Pulmonary artery endothelial cell (primary cell): Measurements from ENCODE around the gene SOD1. TPM values are rescaled to one million over a fixed set of nuclear protein-coding genes. Genes with fewer than 3 reads are reported as not detected.
"Not testable (repeated sequence)": the region's sequence is repeated elsewhere in the genome, so short reads cannot be mapped to it uniquely, and the experiment has no call there.

ENCODE experiments used
- DNase-seq: peaks from one replicate; pipeline ENCODE4 v3.0.0-alpha.2; 2011; ENCODE audit warnings: low read depth, low spot score
- total RNA-seq: library from RNA; depleted of rRNA; stranded (reverse); fragments of >200 nt; gene quantifications from 2 replicates; pipeline ENCODE4 v1.2.3, GENCODE V29; 2014

The SOD1 gene
- total RNA-seq: 203 and 258 TPM in 2 replicates

DNA sequence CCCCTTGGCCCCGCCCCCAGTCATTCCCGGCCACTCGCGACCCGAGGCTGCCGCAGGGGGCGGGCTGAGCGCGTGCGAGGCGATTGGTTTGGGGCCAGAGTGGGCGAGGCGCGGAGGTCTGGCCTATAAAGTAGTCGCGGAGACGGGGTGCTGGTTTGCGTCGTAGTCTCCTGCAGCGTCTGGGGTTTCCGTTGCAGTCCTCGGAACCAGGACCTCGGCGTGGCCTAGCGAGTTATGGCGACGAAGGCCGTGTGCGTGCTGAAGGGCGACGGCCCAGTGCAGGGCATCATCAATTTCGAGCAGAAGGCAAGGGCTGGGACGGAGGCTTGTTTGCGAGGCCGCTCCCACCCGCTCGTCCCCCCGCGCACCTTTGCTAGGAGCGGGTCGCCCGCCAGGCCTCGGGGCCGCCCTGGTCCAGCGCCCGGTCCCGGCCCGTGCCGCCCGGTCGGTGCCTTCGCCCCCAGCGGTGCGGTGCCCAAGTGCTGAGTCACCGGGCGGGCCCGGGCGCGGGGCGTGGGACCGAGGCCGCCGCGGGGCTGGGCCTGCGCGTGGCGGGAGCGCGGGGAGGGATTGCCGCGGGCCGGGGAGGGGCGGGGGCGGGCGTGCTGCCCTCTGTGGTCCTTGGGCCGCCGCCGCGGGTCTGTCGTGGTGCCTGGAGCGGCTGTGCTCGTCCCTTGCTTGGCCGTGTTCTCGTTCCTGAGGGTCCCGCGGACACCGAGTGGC lies at the start of gene SOD1:
Gene SOD1, plus strand, starts transcription at position 158 of the 723 bp plus-strand sequence. Its CDS starts 77 bp downstream, at position 235.
- DNase-seq: peak; percentile 66

DNA sequence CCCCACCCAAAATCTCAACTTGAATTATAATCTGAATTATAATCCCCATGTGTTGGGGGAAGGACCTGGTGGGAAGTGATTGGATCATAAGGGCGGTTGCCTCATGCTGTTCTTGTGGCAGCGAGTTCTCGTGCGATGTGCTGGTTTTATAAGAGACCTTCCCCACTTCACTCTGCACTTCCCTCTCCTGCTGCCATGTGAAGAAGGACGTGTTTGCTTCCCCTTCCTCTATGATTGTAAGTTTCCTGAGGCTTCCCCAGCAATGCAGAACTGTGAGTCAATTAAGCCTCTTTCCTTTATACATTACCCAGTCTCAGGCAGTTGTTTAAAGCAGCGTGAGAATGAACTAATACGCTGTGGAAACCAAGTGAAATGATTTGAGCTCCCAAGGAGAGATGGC lies 48.0 kb upstream of the SOD1 start:
- no peak for DNase-seq

DNA sequence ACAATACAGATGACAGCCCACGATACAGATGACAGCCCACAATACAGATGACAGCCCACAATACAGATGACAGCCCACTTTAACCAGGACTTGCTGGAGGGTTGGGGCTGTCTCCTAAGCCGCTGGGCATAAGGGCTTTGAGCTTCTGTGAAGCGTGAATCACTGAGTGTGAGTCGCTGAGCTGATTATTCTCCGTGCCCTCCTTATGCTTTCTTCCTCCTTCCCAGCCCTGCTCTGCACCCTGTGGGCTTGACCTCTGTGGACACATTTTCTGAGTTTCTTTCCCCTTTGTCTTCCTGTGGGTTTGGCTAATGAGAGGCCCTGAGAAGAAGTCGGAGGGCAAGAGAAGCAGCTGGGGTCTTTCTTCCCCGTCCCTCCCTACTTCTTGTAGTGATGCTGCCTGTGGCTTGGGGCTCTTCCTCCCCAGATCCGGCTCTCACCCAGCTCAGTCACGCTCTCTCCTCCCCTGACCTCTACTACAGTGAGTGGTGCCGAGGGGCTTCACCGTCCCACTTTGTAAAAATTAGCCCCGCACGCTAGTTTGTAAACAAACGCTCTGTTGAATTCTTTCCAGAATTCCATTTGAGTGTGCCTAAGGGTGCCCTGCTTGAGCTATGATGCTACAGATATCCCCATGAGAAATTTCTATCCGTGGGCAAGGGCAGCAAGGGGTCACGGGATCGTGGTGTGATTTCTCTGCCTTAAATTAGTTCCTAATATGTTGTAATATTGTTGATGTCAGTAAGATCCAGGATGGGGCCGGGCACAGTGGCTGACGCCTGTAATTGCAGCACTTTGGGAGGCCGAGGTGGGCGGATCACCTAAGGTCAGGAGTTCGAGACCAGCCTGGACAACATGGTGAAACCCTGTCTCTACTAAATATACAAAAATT lies 46.4 kb upstream of the SOD1 start:
- no peak for DNase-seq

DNA sequence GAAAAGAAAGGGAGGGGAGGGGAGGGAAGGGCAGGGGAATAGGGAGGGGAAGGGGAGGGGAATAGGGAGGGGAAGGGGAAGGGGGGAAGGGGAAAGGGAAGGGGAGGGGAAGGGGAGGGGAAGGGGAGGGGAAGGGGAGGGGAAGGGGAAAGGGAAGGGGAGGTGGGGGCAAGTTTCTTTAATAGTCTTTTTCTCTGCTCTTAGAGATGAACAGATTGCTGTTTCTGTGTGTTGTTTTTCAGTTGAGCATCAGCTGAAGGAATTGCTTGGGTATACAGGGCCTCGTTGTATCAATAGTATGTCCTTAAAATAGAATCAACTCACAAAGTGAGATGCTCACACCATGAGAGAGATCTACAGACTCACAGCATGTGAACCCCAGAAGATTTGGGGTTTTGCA lies 44.8 kb upstream of the SOD1 start:
- no peak for DNase-seq

DNA sequence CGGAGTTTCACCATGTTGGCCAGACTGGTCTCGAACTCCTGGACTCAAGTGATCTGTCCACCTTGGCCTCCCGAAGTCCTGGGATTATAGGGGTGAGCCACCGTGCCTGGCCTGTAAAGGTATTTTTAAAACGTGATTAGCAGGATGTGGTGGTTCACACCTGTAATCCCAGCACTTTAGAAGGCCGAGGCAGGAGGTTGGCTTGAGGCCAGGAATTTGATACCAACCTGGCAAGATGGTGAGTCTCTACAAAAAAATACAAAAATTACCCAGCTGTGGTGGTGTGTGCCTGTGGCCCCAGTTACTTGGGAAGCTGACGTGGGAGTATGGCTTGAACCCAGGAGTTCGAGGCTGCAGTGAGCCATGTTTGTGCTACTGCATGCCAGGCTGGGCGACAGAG lies 43.3 kb upstream of the SOD1 start:
- DNase-seq: no peak

DNA sequence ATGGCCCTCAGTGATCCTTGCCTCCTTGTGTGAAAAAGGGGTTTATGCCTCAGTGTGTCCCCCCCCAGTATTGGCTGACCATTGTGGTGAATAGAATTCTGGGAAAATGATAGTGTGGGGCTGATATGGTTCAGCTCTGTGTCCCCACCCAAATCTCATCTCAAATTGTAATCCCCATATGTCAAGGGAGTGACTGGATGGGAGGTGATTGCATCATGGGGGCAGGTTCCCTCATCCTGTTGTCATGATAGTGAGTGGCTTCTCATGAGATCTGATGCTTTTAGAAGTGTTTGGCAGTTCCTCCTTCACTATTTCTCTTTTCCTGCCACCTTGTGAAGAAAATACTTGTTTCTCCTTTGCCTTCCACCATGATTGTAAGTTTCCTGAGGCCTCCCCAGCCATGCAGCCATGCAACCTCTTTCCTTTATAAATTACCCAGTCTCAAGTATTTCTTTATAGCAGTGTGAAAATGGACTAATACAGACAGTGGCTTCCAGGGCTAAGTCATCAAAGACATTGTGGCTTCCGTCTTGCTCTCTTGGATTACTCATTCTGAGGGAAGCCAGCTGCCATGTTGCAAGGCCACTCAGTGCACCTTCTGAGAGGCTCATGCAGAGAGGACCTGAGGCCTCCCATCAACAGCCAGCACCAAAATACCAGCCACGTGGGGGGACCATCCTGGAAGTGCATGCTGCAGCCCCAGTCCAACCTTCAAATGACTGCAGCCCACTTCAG lies 40.6 kb upstream of the SOD1 start:
- no peak for DNase-seq

DNA sequence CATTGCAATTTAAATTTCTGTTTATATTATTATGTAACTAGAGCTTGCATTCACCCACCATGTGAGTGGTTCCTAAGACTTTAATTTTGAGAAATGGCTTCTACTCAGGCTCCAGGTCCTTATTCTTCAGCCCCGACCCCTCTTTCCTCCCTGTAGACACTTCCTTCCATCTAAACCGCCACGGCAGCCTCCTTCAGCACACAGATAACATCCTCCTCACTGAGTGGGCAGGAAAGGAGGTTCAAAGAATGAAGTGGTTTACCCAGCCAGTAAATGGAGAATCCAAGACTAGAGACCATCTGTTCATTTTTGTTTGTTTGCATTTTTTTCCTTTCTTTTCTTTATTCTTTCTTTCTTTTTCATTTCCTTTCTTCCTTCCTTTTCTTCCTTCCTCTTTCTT lies 37.1 kb upstream of the SOD1 start:
- DNase-seq: no peak

DNA sequence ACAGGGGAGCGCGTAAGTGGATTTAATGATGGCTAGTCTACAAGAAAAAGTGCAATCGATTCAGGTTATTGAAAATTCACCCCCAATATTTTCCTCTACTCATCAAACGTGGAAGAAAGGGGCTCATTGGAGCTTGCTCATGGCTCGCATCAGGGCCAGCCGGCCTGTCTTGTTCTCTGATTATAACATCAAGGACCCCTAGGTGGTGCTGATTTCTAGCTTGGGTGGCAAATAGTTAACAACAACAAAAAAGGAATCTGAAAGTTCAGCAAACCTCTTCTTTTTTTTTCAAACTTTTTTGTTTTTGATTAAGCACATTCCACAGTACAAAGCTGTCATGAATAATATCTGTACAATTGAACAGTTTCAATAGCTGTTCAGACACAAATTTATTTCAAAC lies 35.8 kb upstream of the SOD1 start:
- DNase-seq: no peak

DNA sequence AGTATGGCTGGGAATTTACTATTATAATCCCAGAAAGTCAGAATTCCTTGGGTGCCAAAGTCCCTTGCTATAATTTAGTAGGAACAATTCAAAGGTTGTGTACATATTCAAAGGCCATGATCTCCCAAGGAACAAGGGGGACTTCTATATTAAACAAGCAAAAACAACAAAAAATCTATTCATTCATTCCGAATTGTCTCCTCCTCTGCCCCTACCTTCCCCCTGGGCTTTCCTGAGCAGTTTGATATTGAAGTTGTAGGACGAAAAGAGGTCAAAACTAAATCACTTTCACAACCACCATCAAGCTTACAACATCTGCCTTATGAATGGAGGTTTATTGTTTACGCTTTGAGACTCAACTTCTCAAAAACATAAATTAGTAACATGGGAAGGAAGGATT lies 35.3 kb upstream of the SOD1 start:
- no peak for DNase-seq

DNA sequence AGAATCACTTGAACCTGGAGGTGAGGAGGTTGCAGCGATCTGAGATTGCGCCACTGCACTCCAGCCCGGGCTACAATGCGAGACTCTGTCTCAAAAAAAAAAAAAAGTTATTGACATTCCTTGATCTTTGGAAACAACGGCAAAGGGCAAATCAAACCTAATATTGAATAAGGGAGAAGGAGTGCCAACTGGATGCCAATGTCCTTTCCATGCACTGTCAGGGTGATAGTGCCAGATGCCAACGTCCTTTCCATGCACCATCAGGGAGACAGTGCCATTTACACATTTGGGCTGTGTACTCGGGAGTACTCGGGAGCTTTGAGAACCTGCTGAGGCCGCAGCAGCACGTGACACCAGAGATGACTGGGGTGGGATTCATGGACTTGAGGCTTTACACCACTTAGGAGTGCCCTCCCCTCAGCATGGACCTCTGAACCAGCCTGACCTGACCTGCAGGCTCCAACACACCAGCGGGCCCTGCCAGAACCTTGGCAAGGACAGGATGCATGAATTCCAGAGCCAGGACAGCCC lies 34.5 kb upstream of the SOD1 start:
- no peak for DNase-seq

DNA sequence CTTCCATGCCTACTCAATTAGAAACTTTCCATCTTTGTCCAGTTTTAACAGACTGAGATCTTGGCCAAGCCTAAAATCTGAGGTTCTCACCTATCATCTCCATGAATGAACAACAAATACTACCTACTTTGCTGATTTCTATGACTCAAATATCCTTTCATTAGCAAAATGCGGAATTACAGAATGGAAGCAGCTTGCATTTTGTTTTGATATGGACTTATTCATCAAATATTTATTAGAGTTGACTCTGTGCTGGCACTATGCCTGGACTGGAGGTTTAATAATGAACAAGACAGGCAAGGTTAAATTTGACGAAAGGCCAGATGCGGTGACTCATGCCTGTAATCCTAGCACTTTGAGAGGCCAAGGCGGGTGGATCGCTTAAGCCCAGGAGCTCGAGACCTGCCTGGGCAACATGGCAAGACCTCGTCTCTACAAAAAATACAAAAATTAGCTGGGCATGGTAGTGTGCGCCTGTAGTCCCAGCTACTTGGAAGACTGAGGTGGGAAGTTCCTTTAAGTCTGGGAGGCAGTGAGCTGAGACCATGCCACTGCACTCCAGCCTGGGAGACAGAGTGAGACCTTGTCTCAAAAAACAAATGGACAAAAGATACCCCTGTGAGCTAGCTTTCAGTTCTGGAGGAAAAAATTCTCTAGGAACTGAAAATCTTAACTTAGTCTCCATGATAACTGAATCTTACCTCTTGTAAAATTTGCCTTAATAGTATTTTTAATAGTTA lies 29.4 kb upstream of the SOD1 start:
- DNase-seq: peak; percentile 91

DNA sequence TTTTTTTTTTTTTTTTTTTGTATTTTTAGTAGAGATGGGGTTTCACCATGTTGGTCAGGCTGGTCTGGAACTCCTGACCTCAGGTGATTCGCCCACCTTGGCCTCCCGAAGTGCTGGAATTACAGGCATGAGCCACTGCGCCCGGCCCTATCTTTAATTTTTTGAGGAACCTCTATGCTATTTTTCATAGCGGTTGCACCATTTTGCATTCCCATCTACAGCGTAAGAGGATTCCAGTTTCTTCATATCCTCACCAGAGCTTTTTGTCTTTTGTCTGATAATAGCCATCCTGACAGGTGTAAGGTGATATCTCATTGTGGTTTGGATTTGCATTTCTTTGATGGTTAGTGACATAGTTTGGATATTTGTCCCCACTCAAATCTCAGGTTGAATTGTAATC lies 27.6 kb upstream of the SOD1 start:
- DNase-seq: not testable (repeated sequence)

DNA sequence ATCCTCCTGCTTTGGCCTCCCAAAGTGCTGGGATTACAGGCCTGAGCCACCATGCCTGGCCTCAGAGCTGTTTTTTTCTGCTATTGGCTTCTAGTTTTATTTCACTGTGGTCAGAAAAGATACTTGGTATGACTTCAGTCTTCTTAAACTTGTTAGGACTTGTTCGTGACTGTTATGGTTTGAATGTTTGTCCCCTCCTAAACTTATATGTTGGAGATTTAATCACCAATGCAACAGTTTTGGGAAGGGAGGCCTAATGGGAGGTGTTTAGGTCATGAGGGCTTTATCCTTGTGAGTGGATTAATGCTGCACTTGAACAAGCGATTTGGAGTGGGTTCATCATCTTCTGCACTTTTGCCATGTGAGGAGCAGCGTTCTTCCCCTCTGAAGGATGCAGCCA lies 24.5 kb upstream of the SOD1 start:
- no peak for DNase-seq

DNA sequence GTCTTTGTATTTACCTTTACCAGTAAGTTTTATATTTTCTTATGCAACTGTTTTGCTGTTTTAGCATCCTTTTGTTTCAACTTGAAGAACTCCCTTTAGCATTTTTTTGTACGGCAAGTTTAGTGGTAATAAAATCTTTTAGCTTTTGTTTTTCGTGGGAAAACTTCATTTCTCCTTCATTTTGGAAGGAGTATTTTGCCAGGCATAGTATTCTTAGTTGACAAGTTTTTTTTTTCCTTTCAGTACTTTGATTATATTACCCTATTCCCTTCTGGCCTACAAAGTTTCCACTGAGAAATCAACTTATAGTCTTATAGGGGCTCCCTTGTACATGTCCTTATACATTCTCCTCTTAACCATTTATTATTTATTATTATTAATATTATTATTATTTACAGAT lies 22.6 kb upstream of the SOD1 start:
- DNase-seq: no peak

DNA sequence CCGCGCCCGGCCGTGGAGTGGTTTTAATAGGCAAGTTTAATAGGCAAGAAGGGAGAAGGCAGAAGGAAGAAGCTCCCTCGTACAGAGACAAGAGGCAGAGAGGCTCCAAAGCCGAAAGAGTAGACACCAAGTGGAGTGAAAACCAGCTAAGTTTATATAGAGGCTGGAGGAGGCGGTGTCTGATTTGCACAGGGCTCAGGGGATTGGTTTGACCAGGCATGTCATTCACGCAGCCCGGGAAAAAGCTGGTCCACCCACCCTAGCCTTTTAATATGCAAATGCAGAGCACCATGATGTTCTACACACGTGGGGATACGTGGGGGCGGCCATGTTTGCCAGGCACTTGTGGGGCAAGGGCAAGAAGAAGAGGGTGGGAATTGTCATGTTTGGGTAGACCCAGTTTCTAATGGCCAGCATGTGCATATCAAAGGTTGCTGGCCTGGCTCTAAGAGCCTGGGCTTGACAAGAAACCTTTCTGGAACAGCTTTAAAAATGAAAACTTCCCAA lies 18.0 kb upstream of the SOD1 start:
- no peak for DNase-seq

DNA sequence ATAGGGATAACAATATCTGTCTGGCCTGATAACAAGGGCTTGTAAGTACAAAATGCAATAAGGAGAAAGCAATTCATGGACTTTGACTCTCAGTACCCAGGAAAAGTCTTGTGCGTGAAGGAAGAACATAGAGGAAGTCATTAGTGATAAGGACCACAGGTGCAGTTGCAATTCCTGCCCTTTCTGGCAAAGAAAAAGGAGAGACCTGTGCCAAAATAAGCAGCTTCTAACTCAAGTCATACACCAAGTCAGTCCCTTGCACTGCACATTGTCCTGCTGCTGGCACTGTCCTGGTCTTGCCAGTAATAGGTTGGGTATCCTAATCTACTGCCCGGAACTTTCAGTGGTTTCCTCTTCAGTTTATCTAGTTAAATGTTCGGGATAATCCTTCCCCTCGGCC lies 14.8 kb upstream of the SOD1 start:
- DNase-seq: peak; percentile 26

DNA sequence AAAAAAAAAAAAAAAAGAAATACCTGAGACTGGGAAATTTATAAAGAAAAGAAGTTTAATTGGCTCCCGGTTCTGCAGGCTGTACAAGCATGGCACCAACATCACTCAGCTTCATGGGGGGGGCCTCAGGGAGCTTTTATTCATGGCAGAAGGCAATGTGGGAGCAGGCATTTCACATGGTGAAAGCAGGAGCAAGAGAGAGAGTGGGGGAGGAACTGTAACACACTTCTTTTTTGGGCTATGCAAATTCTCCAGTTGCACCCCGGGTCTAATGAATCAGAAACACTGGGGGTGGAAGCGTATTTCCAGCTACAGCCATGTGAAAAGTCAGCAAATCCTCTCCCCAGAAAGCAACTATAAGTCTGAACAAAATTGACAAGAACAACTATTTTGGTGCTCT lies 11.8 kb upstream of the SOD1 start:
- DNase-seq: no peak

DNA sequence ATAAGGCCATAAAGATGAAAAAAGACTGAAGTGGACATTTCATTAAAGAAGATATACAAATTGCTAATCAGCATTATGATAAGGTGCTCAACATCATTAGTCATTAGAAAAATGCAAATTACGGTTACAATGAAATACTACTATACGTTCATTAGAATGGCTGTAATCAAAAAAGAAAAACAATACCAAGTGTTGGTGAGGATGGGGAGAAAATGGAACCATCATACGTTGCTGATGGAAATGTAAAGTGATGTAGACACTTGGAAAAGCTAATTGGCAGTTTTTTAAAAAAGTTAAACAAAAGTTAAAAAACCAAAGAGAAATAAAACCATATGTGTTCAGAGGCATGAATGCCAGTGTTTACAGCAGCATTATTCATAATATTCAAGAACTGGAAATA lies 8.6 kb upstream of the SOD1 start:
- no peak for DNase-seq

DNA sequence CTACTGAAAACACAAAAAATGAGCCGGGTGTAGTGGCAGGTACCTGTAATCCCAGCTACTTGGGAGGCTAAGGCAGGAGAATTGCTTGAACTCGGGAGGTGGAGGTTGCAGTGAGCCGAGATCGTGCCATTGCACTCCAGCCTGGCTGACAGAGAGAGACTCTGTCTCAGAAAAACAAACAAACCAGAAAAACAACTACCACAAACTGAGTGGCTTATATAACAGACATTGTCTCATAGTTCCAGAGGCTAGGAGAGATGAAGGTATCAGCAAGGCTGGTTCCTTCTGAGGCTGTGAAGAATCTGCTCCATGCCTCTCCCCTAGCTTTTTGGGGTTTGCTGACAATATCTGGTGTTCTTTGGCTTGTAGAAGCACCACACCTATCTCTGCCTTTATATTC lies 8.0 kb upstream of the SOD1 start:
- not testable (repeated sequence) for DNase-seq

DNA sequence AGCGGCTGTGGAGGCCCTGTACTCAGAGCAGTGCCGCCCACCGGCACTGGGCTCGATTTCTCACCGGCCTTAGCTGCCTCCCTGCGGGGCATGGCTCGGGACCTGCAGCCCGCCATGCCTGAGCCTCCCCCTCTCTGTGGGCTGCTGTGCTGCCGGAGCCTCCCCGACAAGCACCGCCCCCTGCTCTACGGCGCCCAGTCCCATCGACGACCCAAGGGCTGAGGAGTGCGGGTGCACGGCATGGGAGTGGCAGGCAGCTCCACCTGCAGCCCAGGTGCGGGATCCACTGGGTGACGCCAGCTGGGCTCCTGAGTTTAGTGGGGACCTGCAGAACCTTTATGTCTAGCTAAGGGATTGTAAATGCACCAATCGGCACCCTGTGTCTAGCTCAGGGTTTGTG lies 5.2 kb upstream of the SOD1 start:
- no peak for DNase-seq
